Colonic mucosa (tissue), 4 donors: ENCODE data around the gene AVEN. TPM values are rescaled to one million over a fixed set of nuclear protein-coding genes. Genes with fewer than 3 reads are reported as not detected.

Experiments
- DNase-seq: peaks from one replicate; pipeline ENCODE4 v3.0.0-alpha.2; 2020
- H3K27ac ChIP-seq: fragments of 200-600 bp; one replicate; pipeline ENCODE4 v1.8.0; 2021
- H3K27me3 ChIP-seq: fragments of 200-600 bp; one replicate; pipeline ENCODE4 v1.8.0; 2021
- H3K36me3 ChIP-seq: fragments of 200-600 bp; one replicate; pipeline ENCODE4 v1.8.0; 2021
- H3K4me1 ChIP-seq: fragments of 200-600 bp; one replicate; pipeline ENCODE4 v1.8.0; 2021; ENCODE audit warnings: mild to moderate bottlenecking
- H3K4me3 ChIP-seq: fragments of 200-600 bp; one replicate; pipeline ENCODE4 v1.8.0; 2021
- H3K9ac ChIP-seq, 2 donors: one replicate each; pipeline ENCODE4 v1.7.0; 2013; ENCODE audit warnings: control low read depth in 2 of 2, low read depth in 2 of 2, low read length in 2 of 2
- H3K9me3 ChIP-seq: fragments of 200-600 bp; one replicate; pipeline ENCODE4 v1.8.0; 2021
- intact Hi-C: fragments of 100-400 bp; cut with DNase I; formaldehyde crosslinking; loops from one replicate; pipeline ENCODE4 v1.14.1; 2022
- total RNA-seq, 2 donors: library from RNA; stranded (reverse); fragmentation: NEBNext Ultra II Directional in 1 of 2; extraction: Animal tissue kit (Norgen Biotek cat#: 25700) in 1 of 2; gene quantifications; one replicate each; pipeline ENCODE4 v1.2.1, GENCODE V29; 2021
- TF ChIP-seq, protein P1 (sequence below): fragments of 200-600 bp; IDR thresholded peaks from one replicate; pipeline ENCODE4 v1.8.0; 2022; ENCODE audit warnings: antibody characterized with exemption, mild to moderate bottlenecking
- donor health status: healthy.
- donor health status: DM: no; HTN: no; CAD: no.
- donor health status: DM: no; HTN: no; CAD: no.

Gene AVEN
- total RNA-seq, 2 donors from 2014 or later = 10.0 to 13.9 TPM

DNA sequence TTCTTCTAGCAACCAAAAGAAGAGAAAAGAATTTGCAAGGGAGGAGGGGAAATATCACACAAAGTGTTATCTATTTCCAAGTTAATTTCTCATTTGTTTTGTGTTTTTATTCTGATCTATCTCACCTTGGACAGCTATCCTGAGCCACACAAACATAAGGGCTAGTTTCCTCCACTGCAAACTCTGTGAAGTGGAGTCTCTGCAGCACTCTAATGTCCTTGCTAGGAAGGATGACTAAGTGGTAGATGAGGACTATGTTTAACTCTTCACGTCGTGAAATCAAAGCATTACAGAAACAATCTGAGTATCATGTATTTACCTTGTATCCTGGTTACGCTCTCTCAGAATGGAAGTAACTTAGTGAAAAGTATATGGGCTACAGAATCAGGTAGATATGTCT is 104.6 kb downstream of the AVEN start:
- no peaks in the 10 kb centered on the region for H3K27me3 ChIP-seq
- no peak overlapping the region for H3K4me3 ChIP-seq
- no peaks in the 10 kb centered on the region for H3K9me3 ChIP-seq
- intact Hi-C loops = no loop called here
- no peaks in the 10 kb centered on the region for H3K36me3 ChIP-seq
- DNase-seq = no peak
- H3K27ac ChIP-seq = no peak overlapping the region
- H3K9ac ChIP-seq = no peak overlapping the region
- no peaks in the 10 kb centered on the region for H3K4me1 ChIP-seq
- TF ChIP-seq, protein P1, sequence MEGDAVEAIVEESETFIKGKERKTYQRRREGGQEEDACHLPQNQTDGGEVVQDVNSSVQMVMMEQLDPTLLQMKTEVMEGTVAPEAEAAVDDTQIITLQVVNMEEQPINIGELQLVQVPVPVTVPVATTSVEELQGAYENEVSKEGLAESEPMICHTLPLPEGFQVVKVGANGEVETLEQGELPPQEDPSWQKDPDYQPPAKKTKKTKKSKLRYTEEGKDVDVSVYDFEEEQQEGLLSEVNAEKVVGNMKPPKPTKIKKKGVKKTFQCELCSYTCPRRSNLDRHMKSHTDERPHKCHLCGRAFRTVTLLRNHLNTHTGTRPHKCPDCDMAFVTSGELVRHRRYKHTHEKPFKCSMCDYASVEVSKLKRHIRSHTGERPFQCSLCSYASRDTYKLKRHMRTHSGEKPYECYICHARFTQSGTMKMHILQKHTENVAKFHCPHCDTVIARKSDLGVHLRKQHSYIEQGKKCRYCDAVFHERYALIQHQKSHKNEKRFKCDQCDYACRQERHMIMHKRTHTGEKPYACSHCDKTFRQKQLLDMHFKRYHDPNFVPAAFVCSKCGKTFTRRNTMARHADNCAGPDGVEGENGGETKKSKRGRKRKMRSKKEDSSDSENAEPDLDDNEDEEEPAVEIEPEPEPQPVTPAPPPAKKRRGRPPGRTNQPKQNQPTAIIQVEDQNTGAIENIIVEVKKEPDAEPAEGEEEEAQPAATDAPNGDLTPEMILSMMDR = no peak

DNA sequence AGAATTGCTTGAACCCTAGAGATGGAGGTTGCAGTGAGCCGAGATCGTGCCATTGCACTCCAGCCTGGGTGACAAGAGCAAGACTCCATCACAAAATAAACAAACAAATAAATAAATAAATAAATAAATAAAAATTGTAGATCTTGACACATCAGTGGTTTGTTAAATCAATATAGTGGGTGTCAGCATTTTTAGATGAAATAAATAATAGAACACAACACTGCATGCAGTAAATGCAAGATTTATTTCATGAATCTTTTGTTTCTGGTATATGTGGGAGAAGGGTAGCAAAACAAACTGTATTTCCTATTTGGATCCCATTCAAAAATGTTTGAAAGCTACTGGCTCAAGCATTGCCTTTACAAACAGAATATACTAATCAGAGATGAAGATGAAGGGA is 106.3 kb downstream of the AVEN start:
- H3K4me3 ChIP-seq = no peak overlapping the region
- H3K4me1 ChIP-seq = no peaks in the 10 kb centered on the region
- no peaks in the 10 kb centered on the region for H3K27me3 ChIP-seq
- no peak for DNase-seq
- H3K36me3 ChIP-seq = no peaks in the 10 kb centered on the region
- TF ChIP-seq, protein P1 = no peak
- H3K9ac ChIP-seq = no peak overlapping the region
- intact Hi-C loops = no loop called here
- H3K9me3 ChIP-seq = no peaks in the 10 kb centered on the region
- no peak overlapping the region for H3K27ac ChIP-seq

DNA sequence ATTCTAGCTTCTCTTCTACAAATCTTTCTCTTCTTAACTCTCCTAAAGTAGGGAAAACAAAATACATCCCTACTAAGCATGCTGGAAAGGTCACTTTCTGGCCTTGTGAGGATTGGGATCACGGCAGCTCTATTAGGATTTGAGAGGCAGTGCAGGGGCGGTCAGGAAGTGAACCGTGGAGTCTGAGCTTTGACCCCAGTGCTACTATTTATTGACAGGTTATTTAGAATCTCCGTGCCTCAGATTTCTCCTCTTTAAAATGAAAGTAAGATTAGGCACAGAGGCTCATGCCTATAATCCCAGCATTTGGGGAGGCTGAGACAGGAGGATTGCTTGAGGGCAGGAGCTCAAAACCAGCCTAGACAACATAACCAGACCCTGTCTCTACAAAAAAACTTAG is 112.7 kb downstream of the AVEN start:
- Histone ChIP-seq H3K27ac (no peak overlapping the region), H3K9me3 (no peaks in the 10 kb centered on the region), H3K4me1 (no peaks in the 10 kb centered on the region), H3K4me3 (no peak overlapping the region), H3K9ac (no peak overlapping the region), H3K27me3 (no peaks in the 10 kb centered on the region), H3K36me3 (no peaks in the 10 kb centered on the region)
- DNase-seq = no peak
- intact Hi-C loops = no loop called here
- TF ChIP-seq, protein P1 = no peak

DNA sequence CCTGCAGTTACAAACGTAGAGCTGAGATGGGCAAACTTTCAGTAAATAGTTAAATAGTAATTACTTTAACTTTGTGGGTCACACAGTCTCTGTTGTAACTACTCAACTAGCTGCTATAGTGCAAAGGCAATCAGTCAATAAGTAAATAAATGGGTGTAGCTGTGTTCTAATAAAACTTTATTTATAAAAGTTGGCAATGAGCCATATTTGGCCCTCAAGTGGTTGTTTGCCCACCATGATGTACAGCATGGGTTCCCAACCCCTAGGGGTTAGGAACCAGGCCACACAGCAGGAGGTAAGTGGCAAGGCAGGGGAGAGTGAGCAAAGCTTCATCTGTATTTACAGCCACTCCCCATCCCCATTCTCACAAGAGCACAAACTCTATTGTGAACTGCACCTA is 115.6 kb downstream of the AVEN start:
- Histone ChIP-seq H3K9me3 (no peaks in the 10 kb centered on the region), H3K4me1 (no peaks in the 10 kb centered on the region), H3K36me3 (no peaks in the 10 kb centered on the region), H3K4me3 (no peak overlapping the region), H3K27ac (no peak overlapping the region), H3K27me3 (no peaks in the 10 kb centered on the region), H3K9ac (no peak overlapping the region)
- TF ChIP-seq, protein P1 = no peak
- intact Hi-C loops = no loop called here
- no peak for DNase-seq

DNA sequence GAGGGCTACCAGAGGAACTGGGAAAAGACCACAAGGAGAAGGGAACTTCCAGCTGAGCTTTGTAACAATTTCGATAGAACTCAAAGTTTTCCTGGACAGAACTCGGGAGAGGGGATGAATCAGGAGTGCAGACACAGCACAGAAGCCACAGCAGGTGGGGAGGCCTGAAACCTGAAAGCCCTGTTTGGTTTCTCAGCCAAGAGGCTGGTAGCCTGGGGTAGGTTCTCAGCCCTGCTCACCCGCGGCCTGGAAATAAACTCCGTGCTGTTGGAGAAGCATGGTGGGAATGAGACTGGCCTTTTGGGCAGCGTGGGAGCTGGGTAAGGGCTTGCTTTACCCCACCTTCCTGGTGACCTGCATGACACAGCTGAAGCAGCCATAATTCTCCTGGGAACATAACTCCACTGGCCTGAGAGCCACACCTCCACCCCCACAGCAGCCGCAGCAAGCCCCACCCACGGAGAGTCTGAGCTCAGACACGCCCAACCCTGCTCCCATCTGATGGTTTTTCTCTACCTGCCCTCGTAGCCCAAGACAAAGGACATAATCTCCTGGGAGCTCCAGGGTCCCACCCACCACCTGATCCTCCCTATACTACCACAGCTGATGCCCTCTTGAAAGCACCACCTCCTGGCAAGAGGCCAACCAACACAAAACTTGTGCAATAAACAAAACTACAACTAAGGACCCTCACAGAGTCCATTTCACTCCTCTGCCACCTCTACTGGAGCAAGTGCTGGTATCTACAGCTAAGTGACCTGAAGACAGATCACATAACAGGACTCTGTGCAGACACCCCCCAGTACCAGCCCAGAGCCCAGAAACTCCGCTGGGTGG is 123.2 kb downstream of the AVEN start:
- Histone ChIP-seq H3K36me3 (no peaks in the 10 kb centered on the region), H3K4me1 (no peaks in the 10 kb centered on the region), H3K4me3 (no peak overlapping the region), H3K9ac (no peak overlapping the region), H3K27ac (no peak overlapping the region), H3K9me3 (no peaks in the 10 kb centered on the region), H3K27me3 (no peaks in the 10 kb centered on the region)
- DNase-seq = peak; percentile 71
- intact Hi-C loops = no loop called here
- TF ChIP-seq, protein P1 = no peak
